B cell (primary cell): ENCODE results near the gene MRC2.

Experiments
- CTCF ChIP-seq: fragments of 200-600 bp; IDR thresholded peaks from one replicate; pipeline ENCODE4 v1.8.0; 2022; ENCODE audit warnings: antibody characterized with exemption, mild to moderate bottlenecking
- EZH2 ChIP-seq: IDR thresholded peaks from 2 replicates; pipeline ENCODE4 v1.6.1; 2012; ENCODE audit warnings: borderline replicate concordance, low read depth, mild to moderate bottlenecking, moderate library complexity, low read length; ENCODE audit not compliant: insufficient read depth, poor library complexity, severe bottlenecking

- TF ChIP-seq CTCF (no peak), EZH2 (no peak)
Observed at GRCh38 chr17:62689441-62690167, 62.1 kb downstream of the MRC2 start.
